Pancreas (tissue), 10 donors: ENCODE results near the gene ZNF48. TPM values are rescaled to one million over a fixed set of nuclear protein-coding genes. Genes with fewer than 3 reads are reported as not detected.

Source experiments
- ATAC-seq, 4 donors: fragments of 200-7000 bp; cut with Tn5 transposase; one replicate each; pipeline versions ENCODE4 v1.8.0 to v1.9.1; 2020; ENCODE audit warnings: mild to moderate bottlenecking in 4 of 4, moderate library complexity in 4 of 4
- DNase-seq, 6 donors: peaks; one replicate each; pipeline ENCODE4 v3.0.0-alpha.2; 2020
- FAIRE-seq: peaks from 2 replicates; lab custom pipeline; 2012; peaks lifted over from hg19 to GRCh38; lab: Jason Lieb, UNC
- H3K27ac ChIP-seq, 4 donors: fragments of 200-600 bp; sonication (generic); 1 replicate in 3 of 4; 2 replicates in 1 of 4; pipeline versions ENCODE4 v1.5.0 to v1.8.0; 2020
- H3K27me3 ChIP-seq, 4 donors: fragments of 200-600 bp; one replicate each; pipeline ENCODE4 v1.8.0; 2021
- H3K36me3 ChIP-seq, 3 donors: fragments of 200-600 bp; sonication (generic) in 1 of 3; one replicate each; pipeline versions ENCODE4 v1.5.0 to v1.8.0; 2020 to 2021
- H3K4me1 ChIP-seq, 3 donors: fragments of 200-600 bp; one replicate each; pipeline ENCODE4 v1.8.0; 2021
- H3K4me3 ChIP-seq, 4 donors: fragments of 200-600 bp; sonication (generic) in 2 of 4; one replicate each; pipeline versions ENCODE4 v1.5.0 to v1.8.0; 2020 to 2021
- H3K9me3 ChIP-seq, 4 donors: fragments of 200-600 bp; one replicate each; pipeline ENCODE4 v1.8.0; 2021
- WGBS, 2 donors: extraction: QIAGEN DNeasy Blood & Tissue Kit; methylation state at CpG; one replicate each; pipeline ENCODE4 v1.1.7; 2013; 5-methylcytosine and 5-hydroxymethylcytosine counted together
- intact Hi-C, 3 donors: fragments of 100-400 bp; cut with DNase I; formaldehyde crosslinking; loops; one replicate each; pipeline versions ENCODE4 v1.11.1 to v1.14.2; 2022
- polyA plus RNA-seq, 2 donors: library from polyadenylated mRNA; stranded (reverse); fragments of 200-250 nt; gene quantifications; one replicate each; pipeline ENCODE4 v1.2.3, GENCODE V29; 2013
- total RNA-seq, 6 donors: library from RNA; stranded (reverse); fragmentation: NEBNext Ultra II Directional in 4 of 6; extraction: Animal tissue kit (Norgen Biotek cat#: 25700) in 4 of 6; gene quantifications; one replicate each; pipeline versions ENCODE4 v1.2.1 to v1.2.4, GENCODE V29; 2021 to 2023
- TF ChIP-seq, protein P1 (sequence below), 4 donors: fragments of 200-600 bp; sonication (generic) in 3 of 4; IDR thresholded peaks; one replicate each; pipeline versions ENCODE4 v1.5.0 to v1.8.0; 2021; ENCODE audit warnings: antibody characterized with exemption in 4 of 4
- donor health status: healthy with polysubstance abuse.
- donor health status: DM: no; HTN: no; CAD: no; lungs with moderate emphysema.
- donor health status: DM: no; HTN: no; CAD: no.
- donor health status: control.
- donor health status: control.
- donor health status: Bipolar disorder and iron deficiency.
- donor health status: DM: yes; HTN: yes; CAD: no.
- donor health status: DM: no; HTN: no; CAD: no.
- donor health status: DM: no; HTN: no; CAD: no.
- donor health status: DM: yes; HTN: yes; CAD: no.

ZNF48 gene
- total and polyA plus RNA-seq, 8 donors = 3.1 to 6.5 (median 4.6) TPM

GRCh38 chr16:30430428-30430970, 35.3 kb downstream of the ZNF48 start:
- TF ChIP-seq, protein P1, sequence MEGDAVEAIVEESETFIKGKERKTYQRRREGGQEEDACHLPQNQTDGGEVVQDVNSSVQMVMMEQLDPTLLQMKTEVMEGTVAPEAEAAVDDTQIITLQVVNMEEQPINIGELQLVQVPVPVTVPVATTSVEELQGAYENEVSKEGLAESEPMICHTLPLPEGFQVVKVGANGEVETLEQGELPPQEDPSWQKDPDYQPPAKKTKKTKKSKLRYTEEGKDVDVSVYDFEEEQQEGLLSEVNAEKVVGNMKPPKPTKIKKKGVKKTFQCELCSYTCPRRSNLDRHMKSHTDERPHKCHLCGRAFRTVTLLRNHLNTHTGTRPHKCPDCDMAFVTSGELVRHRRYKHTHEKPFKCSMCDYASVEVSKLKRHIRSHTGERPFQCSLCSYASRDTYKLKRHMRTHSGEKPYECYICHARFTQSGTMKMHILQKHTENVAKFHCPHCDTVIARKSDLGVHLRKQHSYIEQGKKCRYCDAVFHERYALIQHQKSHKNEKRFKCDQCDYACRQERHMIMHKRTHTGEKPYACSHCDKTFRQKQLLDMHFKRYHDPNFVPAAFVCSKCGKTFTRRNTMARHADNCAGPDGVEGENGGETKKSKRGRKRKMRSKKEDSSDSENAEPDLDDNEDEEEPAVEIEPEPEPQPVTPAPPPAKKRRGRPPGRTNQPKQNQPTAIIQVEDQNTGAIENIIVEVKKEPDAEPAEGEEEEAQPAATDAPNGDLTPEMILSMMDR (IDR thresholded peaks at IDR 0.05) = peak in 1 of 4 donors; percentile 17
- Histone ChIP-seq H3K4me1 (peaks cover 0 to 6% (median 0%) of the 10 kb centered on the region in 3 donors), H3K4me3 (peak overlapping the region in 2 of 4 donors; percentile 69 to 71), H3K9me3 (no peaks in the 10 kb centered on the region), H3K27me3 (no peaks in the 10 kb centered on the region), H3K27ac (peak overlapping the region; percentile 8 to 74 (median 36)), H3K36me3 (peaks cover 0 to 8% (median 0%) of the 10 kb centered on the region in 3 donors)
- intact Hi-C loops = loop anchor here in 2 of 3 donors (5.0 kb wide), 2 partner anchors 92 to 97 kb away; partner anchors contain the start of gene ZNF768 (in 1 of the 2)
- ATAC-seq = peak; percentile 1 to 8 (median 6)
- 55 to 56% methylated on average over 19 of the region's 19 CpGs for WGBS, 2 donors
- peak in 2 of 6 donors; percentile 58 to 61 for DNase-seq
- no peak for FAIRE-seq

- Histone ChIP-seq H3K4me1 (peaks cover 0 to 6% (median 0%) of the 10 kb centered on the region in 3 donors), H3K36me3 (no peaks in the 10 kb centered on the region), H3K27me3 (no peaks in the 10 kb centered on the region), H3K4me3 (no peak overlapping the region), H3K27ac (no peak overlapping the region), H3K9me3 (no peaks in the 10 kb centered on the region)
- DNase-seq (no peak), FAIRE-seq (no peak), ATAC-seq (no peak)
- 44 to 59% methylated on average over 4 of the region's 4 CpGs for WGBS, 2 donors
- intact Hi-C loops = loop anchor here in 2 of 3 donors (5.0 kb wide), 2 partner anchors 87 to 92 kb away; partner anchors contain the start of gene ZNF768 (in 1 of the 2)
- TF ChIP-seq, protein P1 (IDR thresholded peaks at IDR 0.05) = no peak
Measured at GRCh38 chr16:30434852-30435251, 39.6 kb downstream of the ZNF48 start.

DNA sequence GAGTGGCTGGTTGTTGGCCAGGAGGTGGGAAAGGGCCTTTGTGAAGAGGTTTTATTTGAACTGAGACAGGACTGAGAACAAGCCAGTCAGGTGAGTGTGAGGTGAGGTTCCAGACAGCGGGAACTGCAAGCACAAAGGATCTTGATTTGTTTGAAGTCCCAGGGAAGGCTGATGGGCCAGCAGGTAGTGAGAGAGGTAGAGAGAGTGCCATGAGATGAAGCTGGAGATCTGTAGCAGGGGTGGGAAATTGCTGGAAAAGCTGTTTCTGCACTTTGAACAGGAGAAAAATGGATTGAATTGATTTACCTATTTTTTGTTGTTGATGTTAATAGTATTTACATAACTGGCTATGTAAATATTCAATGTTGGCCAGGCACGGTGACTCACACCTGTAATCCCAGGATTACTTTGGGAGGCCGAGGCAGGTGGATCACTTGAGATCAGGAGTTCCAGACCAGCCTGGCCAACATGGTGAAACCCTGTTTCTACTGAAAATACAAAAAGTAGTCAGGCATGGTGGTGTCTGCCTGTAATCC, 42.4 kb downstream of the ZNF48 start:
- no peak for FAIRE-seq
- intact Hi-C loops = no loop called here
- 13 to 20% methylated on average over 3 of the region's 3 CpGs for WGBS, 2 donors
- ATAC-seq = peak; percentile 37 to 48 (median 48)
- H3K4me3 ChIP-seq = no peak overlapping the region
- no peak for DNase-seq
- no peaks in the 10 kb centered on the region for H3K4me1 ChIP-seq
- H3K27ac ChIP-seq = peak overlapping the region in 1 of 4 donors; percentile 2
- TF ChIP-seq, protein P1 (IDR thresholded peaks at IDR 0.05) = no peak
- no peaks in the 10 kb centered on the region for H3K36me3 ChIP-seq
- H3K9me3 ChIP-seq = no peaks in the 10 kb centered on the region
- no peaks in the 10 kb centered on the region for H3K27me3 ChIP-seq

DNA sequence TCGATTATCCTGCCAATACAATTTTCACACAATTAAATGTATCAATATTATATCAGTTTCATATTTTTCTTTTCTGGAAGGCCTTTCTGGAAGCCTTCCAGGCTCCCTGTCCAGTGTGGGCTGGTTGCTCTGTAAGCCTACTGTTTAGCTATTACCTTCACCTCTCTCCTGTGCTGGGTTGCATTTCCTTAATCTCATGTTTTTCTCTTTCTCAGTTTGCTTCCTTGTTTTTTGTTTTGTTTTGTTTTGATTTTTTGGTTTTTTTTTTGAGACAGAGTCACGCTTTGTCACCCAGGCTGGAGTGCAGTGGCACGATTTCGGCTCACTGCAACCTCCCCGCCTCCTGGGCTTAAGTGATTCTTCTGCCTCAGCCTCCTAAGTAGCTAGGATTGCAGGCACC, 43.6 kb downstream of the ZNF48 start:
- Histone ChIP-seq H3K4me1 (peaks cover 0 to 5% (median 3%) of the 10 kb centered on the region in 3 donors), H3K9me3 (no peaks in the 10 kb centered on the region), H3K27ac (no peak overlapping the region), H3K36me3 (no peaks in the 10 kb centered on the region), H3K4me3 (no peak overlapping the region), H3K27me3 (no peaks in the 10 kb centered on the region)
- WGBS, 2 donors = 86 to 92% methylated on average over 5 of the region's 5 CpGs
- FAIRE-seq (no peak), ATAC-seq (no peak), DNase-seq (no peak)
- TF ChIP-seq, protein P1 (IDR thresholded peaks at IDR 0.05) = no peak
- intact Hi-C loops = no loop called here
